ENCODE data around the gene MCCC1. TPM values are rescaled to one million over a fixed set of nuclear protein-coding genes. Genes with fewer than 3 reads are reported as not detected.

Gene MCCC1
- polyA plus RNA-seq, 1 experiment = 19.0 TPM

DNA sequence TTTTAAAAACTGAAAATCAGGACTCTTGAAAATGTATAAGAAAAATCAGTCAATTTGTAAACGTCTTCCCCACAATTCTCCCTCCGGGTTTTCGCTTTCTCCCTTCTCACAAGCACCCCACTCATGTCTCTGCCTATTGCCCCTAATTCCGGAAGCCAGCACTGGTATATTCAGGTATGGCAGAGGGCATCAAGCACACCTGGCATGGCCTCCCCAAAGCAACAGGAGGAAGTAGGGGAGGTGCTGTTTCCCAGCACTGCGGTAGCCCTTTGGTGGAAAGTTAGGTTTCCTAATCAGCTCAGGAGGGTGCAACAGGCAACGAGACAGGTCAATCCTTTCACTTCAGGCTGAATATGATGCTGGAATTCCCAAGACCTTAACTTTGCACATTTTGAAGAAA, 33.1 kb upstream of the MCCC1 start:
- Histone ChIP-seq H3K9me3 (ENCODE audit: control insufficient read depth, insufficient read depth, low read length) (no peaks in the 10 kb centered on the region; the same call in 1 of the 2 replicates), H3K4me3 (ENCODE audit: low read depth, low read length) (no peak overlapping the region), H3K27ac (ENCODE audit: low read depth, low read length) (no peak overlapping the region), H3K27me3 (ENCODE audit: control insufficient read depth, insufficient read depth, low read length) (peaks cover 8% of the 10 kb centered on the region)
- POLR2A ChIA-PET = no interaction called here
- CTCF ChIA-PET = interaction anchor here (0.9 to 1.0 kb wide), 2 partner anchors 52 to 250 kb away, joined by 3 read pairs; no protein-coding TSS in a partner anchor
- TF ChIP-seq, protein P1, sequence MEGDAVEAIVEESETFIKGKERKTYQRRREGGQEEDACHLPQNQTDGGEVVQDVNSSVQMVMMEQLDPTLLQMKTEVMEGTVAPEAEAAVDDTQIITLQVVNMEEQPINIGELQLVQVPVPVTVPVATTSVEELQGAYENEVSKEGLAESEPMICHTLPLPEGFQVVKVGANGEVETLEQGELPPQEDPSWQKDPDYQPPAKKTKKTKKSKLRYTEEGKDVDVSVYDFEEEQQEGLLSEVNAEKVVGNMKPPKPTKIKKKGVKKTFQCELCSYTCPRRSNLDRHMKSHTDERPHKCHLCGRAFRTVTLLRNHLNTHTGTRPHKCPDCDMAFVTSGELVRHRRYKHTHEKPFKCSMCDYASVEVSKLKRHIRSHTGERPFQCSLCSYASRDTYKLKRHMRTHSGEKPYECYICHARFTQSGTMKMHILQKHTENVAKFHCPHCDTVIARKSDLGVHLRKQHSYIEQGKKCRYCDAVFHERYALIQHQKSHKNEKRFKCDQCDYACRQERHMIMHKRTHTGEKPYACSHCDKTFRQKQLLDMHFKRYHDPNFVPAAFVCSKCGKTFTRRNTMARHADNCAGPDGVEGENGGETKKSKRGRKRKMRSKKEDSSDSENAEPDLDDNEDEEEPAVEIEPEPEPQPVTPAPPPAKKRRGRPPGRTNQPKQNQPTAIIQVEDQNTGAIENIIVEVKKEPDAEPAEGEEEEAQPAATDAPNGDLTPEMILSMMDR (IDR thresholded peaks at IDR 0.05; ENCODE audit: low read depth, low read length) = no peak
- DNase-seq (ENCODE audit: low read depth, low spot score) = no peak

- H3K27me3 ChIP-seq (ENCODE audit: control insufficient read depth, insufficient read depth, low read length) = peaks cover 8% of the 10 kb centered on the region
- no peak overlapping the region for H3K4me3 ChIP-seq (ENCODE audit: low read depth, low read length)
- no peaks in the 10 kb centered on the region; the same call in 1 of the 2 replicates for H3K9me3 ChIP-seq (ENCODE audit: control insufficient read depth, insufficient read depth, low read length)
- no peak overlapping the region for H3K27ac ChIP-seq (ENCODE audit: low read depth, low read length)
- TF ChIP-seq, protein P1 (IDR thresholded peaks at IDR 0.05; ENCODE audit: low read depth, low read length) = no peak
- POLR2A ChIA-PET = no interaction called here
- no peak for DNase-seq (ENCODE audit: low read depth, low spot score)
- CTCF ChIA-PET = no interaction called here
These were observed 32.4 kb upstream of the MCCC1 start for GRCh38 chr3:183131735-183132134.

DNA sequence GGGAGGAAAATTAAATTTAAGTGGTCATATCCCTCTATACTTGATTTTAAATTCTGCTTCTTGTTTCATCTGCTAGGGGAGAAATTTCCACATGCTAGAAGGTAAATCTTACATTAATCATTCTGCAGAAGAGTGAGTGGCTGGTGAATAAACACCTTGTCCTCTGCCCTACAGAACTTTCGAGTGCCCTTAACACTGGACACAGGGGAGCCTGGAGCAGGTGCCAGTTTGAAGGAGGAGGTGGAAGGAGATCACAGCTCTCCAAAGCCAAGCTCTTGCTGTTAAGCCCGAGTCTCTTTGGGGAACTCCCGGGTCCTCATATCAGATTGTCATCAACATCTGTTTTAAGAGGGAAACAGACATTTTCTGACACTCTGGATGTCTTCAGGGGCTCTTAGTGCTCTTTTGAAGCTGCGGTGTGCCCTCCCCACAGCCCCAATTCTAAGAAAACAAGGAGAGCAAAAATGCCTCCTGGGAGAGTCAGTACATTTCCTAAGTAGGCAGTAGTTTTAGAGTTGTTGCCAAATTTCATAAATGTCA, 32.0 kb upstream of the MCCC1 start:
- Histone ChIP-seq H3K27ac (ENCODE audit: low read depth, low read length) (no peak overlapping the region), H3K9me3 (ENCODE audit: control insufficient read depth, insufficient read depth, low read length) (no peaks in the 10 kb centered on the region; the same call in 1 of the 2 replicates), H3K4me3 (ENCODE audit: low read depth, low read length) (no peak overlapping the region), H3K27me3 (ENCODE audit: control insufficient read depth, insufficient read depth, low read length) (peaks cover 8% of the 10 kb centered on the region)
- POLR2A ChIA-PET = no interaction called here
- TF ChIP-seq, protein P1 (IDR thresholded peaks at IDR 0.05; ENCODE audit: low read depth, low read length) = no peak
- no peak for DNase-seq (ENCODE audit: low read depth, low spot score)
- CTCF ChIA-PET = interaction anchor here (0.6 kb wide), 1 partner anchor 10 kb away, joined by 3 read pairs; no protein-coding TSS in a partner anchor

DNA sequence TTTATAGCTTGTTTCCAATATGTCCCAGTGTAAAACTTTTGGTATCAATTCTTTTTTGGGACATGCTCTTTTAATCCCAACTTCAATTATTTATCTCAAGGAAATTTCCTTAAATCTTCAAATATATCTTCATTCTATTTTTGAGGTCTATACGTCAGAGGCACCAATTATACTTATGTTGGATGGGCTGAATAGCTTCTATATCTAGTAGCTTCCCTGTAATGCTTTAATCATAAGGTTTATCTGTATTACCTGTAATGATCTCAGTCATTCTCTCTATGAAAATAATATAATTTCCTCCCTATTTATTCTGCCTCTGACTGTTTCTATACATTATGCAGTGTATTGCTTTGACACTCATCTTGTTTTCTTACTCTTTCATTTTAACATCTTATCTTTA, 29.9 kb upstream of the MCCC1 start:
- DNase-seq (ENCODE audit: low read depth, low spot score) = no peak
- H3K9me3 ChIP-seq (ENCODE audit: control insufficient read depth, insufficient read depth, low read length) = no peaks in the 10 kb centered on the region; the same call in 1 of the 2 replicates
- H3K27ac ChIP-seq (ENCODE audit: low read depth, low read length) = no peak overlapping the region
- POLR2A ChIA-PET = no interaction called here
- no peak overlapping the region for H3K4me3 ChIP-seq (ENCODE audit: low read depth, low read length)
- TF ChIP-seq, protein P1 (IDR thresholded peaks at IDR 0.05; ENCODE audit: low read depth, low read length) = no peak
- H3K27me3 ChIP-seq (ENCODE audit: control insufficient read depth, insufficient read depth, low read length) = peaks cover 6% of the 10 kb centered on the region
- CTCF ChIA-PET = interaction anchor here (1.2 kb wide), 1 partner anchor 257 kb away, joined by 3 read pairs; no protein-coding TSS in a partner anchor

DNA sequence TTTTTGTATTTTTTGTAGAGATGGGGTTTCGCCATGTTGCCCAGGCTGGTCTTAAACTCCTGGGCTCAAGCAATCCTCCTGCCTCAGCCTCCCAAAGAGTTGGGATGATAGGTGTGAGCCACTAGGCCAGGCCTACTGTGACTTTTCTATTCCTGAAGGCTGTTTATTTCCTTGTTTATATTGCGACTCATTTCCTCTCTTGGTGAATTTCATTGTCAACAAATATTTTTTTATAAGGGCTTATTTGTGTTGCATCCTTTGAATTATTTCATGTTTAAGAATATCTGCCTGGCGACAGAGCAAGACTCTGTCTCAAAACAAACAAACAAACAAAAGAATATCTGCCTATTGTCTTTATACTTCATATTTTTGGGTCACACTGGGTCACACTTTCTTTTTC, 29.4 kb upstream of the MCCC1 start:
- no peaks in the 10 kb centered on the region; the same call in 1 of the 2 replicates for H3K9me3 ChIP-seq (ENCODE audit: control insufficient read depth, insufficient read depth, low read length)
- H3K4me3 ChIP-seq (ENCODE audit: low read depth, low read length) = no peak overlapping the region
- H3K27me3 ChIP-seq (ENCODE audit: control insufficient read depth, insufficient read depth, low read length) = peaks cover 6% of the 10 kb centered on the region
- ChIA-PET POLR2A (no interaction called here), CTCF (interaction anchor here (0.7 to 1.2 kb wide), 3 partner anchors 253 to 257 kb away, joined by 3 to 7 read pairs (median 3); no protein-coding TSS in a partner anchor)
- no peak overlapping the region for H3K27ac ChIP-seq (ENCODE audit: low read depth, low read length)
- DNase-seq (ENCODE audit: low read depth, low spot score) = no peak
- TF ChIP-seq, protein P1 (IDR thresholded peaks at IDR 0.05; ENCODE audit: low read depth, low read length) = no peak
